Peyer's patch (tissue), 4 donors: ENCODE results near the gene LAMA4. TPM values are rescaled to one million over a fixed set of nuclear protein-coding genes. Genes with fewer than 3 reads are reported as not detected.
A peak's percentile ranks its signal among the peaks of the same experiment; 100 is the strongest.

ENCODE experiments used
- DNase-seq, 3 donors: peaks; one replicate each; pipeline ENCODE4 v3.0.0-alpha.2; 2017 to 2019
- H3K27ac ChIP-seq, 4 donors: fragments of 200-600 bp; sonication (generic); one replicate each; pipeline ENCODE4 v1.5.1; 2016 to 2019
- H3K27me3 ChIP-seq, 2 donors: fragments of 200-600 bp; sonication (generic); one replicate each; pipeline ENCODE4 v1.5.1; 2019
- H3K36me3 ChIP-seq, 3 donors: fragments of 200-600 bp; sonication (generic); one replicate each; pipeline ENCODE4 v1.5.1; 2016 to 2019
- H3K4me1 ChIP-seq, 4 donors: fragments of 200-600 bp; sonication (generic); one replicate each; pipeline ENCODE4 v1.5.1; 2016 to 2019
- H3K4me3 ChIP-seq, 4 donors: fragments of 200-600 bp; sonication (generic); 1 replicate in 3 of 4; 2 replicates in 1 of 4; pipeline ENCODE4 v1.5.1; 2016 to 2019; ENCODE audit warnings: mild to moderate bottlenecking in 1 of 4
- H3K9me3 ChIP-seq, 4 donors: fragments of 200-600 bp; sonication (generic); one replicate each; pipeline ENCODE4 v1.5.1; 2016 to 2019; ENCODE audit warnings: mild to moderate bottlenecking in 1 of 4
- POLR2A ChIP-seq, 2 donors: fragments of 450-650 bp; IDR thresholded peaks; one replicate each; pipeline ENCODE4 v1.5.1; 2017; ENCODE audit warnings: antibody characterized with exemption in 2 of 2, mild to moderate bottlenecking in 2 of 2, moderate library complexity in 2 of 2
- total RNA-seq, 4 donors: library from RNA; depleted of rRNA; stranded (reverse); fragments of >200 nt; gene quantifications; one replicate each; pipeline ENCODE4 v1.1.0, GENCODE V29; 2016
- TF ChIP-seq, protein P1 (sequence below), 6 experiments: fragments of 450-650 bp in 4 of 6; fragments of 200-600 bp in 2 of 6; sonication (generic) in 1 of 6; IDR thresholded peaks; one replicate each; pipeline ENCODE4 v1.5.1; 2017 to 2019; ENCODE audit warnings: antibody characterized with exemption in 6 of 6, mild to moderate bottlenecking in 3 of 6, moderate library complexity in 1 of 6

Gene LAMA4
- total RNA-seq, 4 donors from 2014 or later = 10.0 to 99.0 (median 28.9) TPM

GRCh38 chr6:112100561-112100960 lies 153.8 kb downstream of the LAMA4 start:
- no peaks in the 10 kb centered on the region for H3K9me3 ChIP-seq
- TF ChIP-seq POLR2A (IDR thresholded peaks at IDR 0.05) = no peak
- TF ChIP-seq, protein P1, sequence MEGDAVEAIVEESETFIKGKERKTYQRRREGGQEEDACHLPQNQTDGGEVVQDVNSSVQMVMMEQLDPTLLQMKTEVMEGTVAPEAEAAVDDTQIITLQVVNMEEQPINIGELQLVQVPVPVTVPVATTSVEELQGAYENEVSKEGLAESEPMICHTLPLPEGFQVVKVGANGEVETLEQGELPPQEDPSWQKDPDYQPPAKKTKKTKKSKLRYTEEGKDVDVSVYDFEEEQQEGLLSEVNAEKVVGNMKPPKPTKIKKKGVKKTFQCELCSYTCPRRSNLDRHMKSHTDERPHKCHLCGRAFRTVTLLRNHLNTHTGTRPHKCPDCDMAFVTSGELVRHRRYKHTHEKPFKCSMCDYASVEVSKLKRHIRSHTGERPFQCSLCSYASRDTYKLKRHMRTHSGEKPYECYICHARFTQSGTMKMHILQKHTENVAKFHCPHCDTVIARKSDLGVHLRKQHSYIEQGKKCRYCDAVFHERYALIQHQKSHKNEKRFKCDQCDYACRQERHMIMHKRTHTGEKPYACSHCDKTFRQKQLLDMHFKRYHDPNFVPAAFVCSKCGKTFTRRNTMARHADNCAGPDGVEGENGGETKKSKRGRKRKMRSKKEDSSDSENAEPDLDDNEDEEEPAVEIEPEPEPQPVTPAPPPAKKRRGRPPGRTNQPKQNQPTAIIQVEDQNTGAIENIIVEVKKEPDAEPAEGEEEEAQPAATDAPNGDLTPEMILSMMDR (IDR thresholded peaks at IDR 0.05) = no peak
- H3K27me3 ChIP-seq = no peaks in the 10 kb centered on the region
- H3K4me1 ChIP-seq = no peaks in the 10 kb centered on the region
- no peak for DNase-seq
- no peak overlapping the region for H3K27ac ChIP-seq
- no peak overlapping the region for H3K4me3 ChIP-seq
- H3K36me3 ChIP-seq = no peaks in the 10 kb centered on the region

- DNase-seq = no peak
- H3K36me3 ChIP-seq = no peaks in the 10 kb centered on the region
- H3K27ac ChIP-seq = no peak overlapping the region
- H3K4me1 ChIP-seq = no peaks in the 10 kb centered on the region
- no peaks in the 10 kb centered on the region for H3K27me3 ChIP-seq
- TF ChIP-seq, protein P1 (IDR thresholded peaks at IDR 0.05) = no peak
- no peak for TF ChIP-seq POLR2A (IDR thresholded peaks at IDR 0.05)
- H3K9me3 ChIP-seq = no peaks in the 10 kb centered on the region
- no peak overlapping the region for H3K4me3 ChIP-seq
These were observed 157.5 kb downstream of the LAMA4 start for GRCh38 chr6:112096901-112097300.

- TF ChIP-seq, protein P1 (IDR thresholded peaks at IDR 0.05) = no peak
- no peak for TF ChIP-seq POLR2A (IDR thresholded peaks at IDR 0.05)
- H3K9me3 ChIP-seq = no peaks in the 10 kb centered on the region
- peak overlapping the region; percentile 74 to 81 (median 76) for H3K27ac ChIP-seq
- H3K27me3 ChIP-seq = no peaks in the 10 kb centered on the region
- peak overlapping the region; percentile 60 to 73 (median 66) for H3K4me3 ChIP-seq
- peaks cover 0 to 8% (median 0%) of the 10 kb centered on the region in 3 donors for H3K36me3 ChIP-seq
- DNase-seq = no peak
- peaks cover 0 to 5% (median 0%) of the 10 kb centered on the region in 4 donors for H3K4me1 ChIP-seq
These were observed 166.5 kb downstream of the LAMA4 start for GRCh38 chr6:112087916-112088315.

DNA sequence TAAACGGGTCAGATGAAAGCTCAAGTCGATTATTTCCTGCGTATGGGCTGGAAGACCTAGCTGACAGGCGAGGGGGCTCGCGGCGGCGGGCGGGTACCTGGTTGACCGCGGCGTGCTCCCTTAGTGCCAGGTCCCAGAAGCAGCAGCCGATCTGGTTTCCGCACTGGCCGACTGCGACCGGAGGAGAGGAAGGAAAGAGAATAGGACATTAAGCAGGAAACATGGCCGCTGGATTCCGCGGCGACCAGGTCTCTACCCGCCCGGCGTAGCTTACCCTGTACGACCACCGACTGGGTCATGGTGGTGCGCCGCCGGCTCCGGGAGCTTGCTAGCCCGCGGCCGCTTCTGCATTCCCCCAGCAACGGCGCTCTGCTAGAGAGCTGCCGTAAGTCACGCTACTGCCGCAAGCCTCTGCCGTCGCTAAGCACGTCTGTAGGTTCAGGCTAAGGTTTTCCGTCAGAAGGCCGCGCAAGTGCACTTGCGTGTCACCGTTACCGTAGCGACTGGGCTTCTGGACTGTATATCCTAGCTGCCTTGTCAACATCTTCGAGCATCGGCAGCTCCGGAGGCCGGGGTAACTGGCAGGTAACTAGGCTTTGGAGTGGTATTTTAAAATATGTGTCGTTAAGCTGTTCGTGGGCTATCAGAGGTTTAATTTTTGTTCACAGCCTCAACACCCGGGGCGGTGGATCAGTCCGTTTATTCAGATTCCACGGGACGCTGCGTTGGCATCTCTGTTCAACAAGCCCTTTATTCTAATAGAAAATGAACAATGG lies 167.0 kb downstream of the LAMA4 start, which contains the start of the genes FAM229B and TUBE1:
Gene FAM229B, plus strand, starts transcription at position 456 of the 776 bp plus-strand sequence. CDS start 11,693 bp downstream, outside the sequence.
Gene TUBE1, minus strand, starts transcription at position 347 of the 776 bp plus-strand sequence. Its CDS starts 48 bp downstream, at position 299.
- peak; percentile 53 to 62 for TF ChIP-seq POLR2A (IDR thresholded peaks at IDR 0.05)
- TF ChIP-seq, protein P1 (IDR thresholded peaks at IDR 0.05) = peak in 2 of 6 experiments; percentile 16 to 24
- Histone ChIP-seq H3K4me3 (peak within 1 kb of the TSS; percentile 60 to 73 (median 66)), H3K36me3 (peaks cover 0 to 8% (median 0%) of the 10 kb centered on the region in 3 donors)

GRCh38 chr6:112086744-112087135 lies 167.6 kb downstream of the LAMA4 start:
- peak overlapping the region; percentile 74 to 81 (median 76) for H3K27ac ChIP-seq
- H3K4me3 ChIP-seq = peak overlapping the region; percentile 60 to 73 (median 66)
- no peaks in the 10 kb centered on the region for H3K9me3 ChIP-seq
- H3K27me3 ChIP-seq = no peaks in the 10 kb centered on the region
- TF ChIP-seq, protein P1 (IDR thresholded peaks at IDR 0.05) = peak in 3 of 6 experiments; percentile 3 to 22 (median 18)
- no peak for TF ChIP-seq POLR2A (IDR thresholded peaks at IDR 0.05)
- H3K4me1 ChIP-seq = peaks cover 0 to 5% (median 0%) of the 10 kb centered on the region in 4 donors
- peaks cover 0 to 8% (median 0%) of the 10 kb centered on the region in 3 donors for H3K36me3 ChIP-seq
- DNase-seq = no peak

More for the DNA sequence above, 167.0 kb downstream of the LAMA4 start, which contains the start of the genes FAM229B and TUBE1:
- Histone ChIP-seq H3K9me3 (no peaks in the 10 kb centered on the region), H3K4me1 (peaks cover 0 to 5% (median 0%) of the 10 kb centered on the region in 4 donors), H3K27me3 (no peaks in the 10 kb centered on the region), H3K27ac (peak within 1 kb of the TSS; percentile 74 to 81 (median 76))
- peak; percentile 89 to 97 (median 91) for DNase-seq
